Keratinocyte (primary cell): Measurements from ENCODE around the gene ZBTB9. TPM values are rescaled to one million over a fixed set of nuclear protein-coding genes. Genes with fewer than 3 reads are reported as not detected.

ENCODE experiments used
- DNase-seq: peaks from one replicate; pipeline ENCODE4 v3.0.0-alpha.2; 2011; ENCODE audit warnings: low read depth, missing footprints, low spot score
- FAIRE-seq: peaks from 2 replicates; lab custom pipeline; 2011; peaks lifted over from hg19 to GRCh38; lab: Jason Lieb, UNC
- H2AFZ ChIP-seq: 2 replicates; pipeline ENCODE4 v1.6.0; 2012; ENCODE audit warnings: low read length, control low read depth, inconsistent platforms; ENCODE audit not compliant: control insufficient read depth
- H3K27ac ChIP-seq: 2 replicates; pipeline ENCODE4 v1.5.1; 2011; ENCODE audit warnings: low read length; ENCODE audit not compliant: control insufficient read depth, insufficient read depth
- H3K27me3 ChIP-seq: 3 replicates; pipeline ENCODE4 v1.6.0; 2011; ENCODE audit warnings: low read length; ENCODE audit not compliant: control insufficient read depth, insufficient read depth; ENCODE audit errors: extremely low read depth
- H3K36me3 ChIP-seq, 2 experiments: 2 replicates in 1 of 2; 3 replicates in 1 of 2; pipeline ENCODE4 v1.5.1; 2011; ENCODE audit warnings: low read length in 2 of 2, mild to moderate bottlenecking in 1 of 2; ENCODE audit not compliant: control insufficient read depth in 2 of 2, insufficient read depth in 2 of 2; ENCODE audit errors: extremely low read depth in 1 of 2
- H3K4me1 ChIP-seq: 3 replicates; pipeline ENCODE4 v1.5.1; 2011; ENCODE audit warnings: low read length; ENCODE audit not compliant: control insufficient read depth, insufficient read depth; ENCODE audit errors: extremely low read depth
- H3K4me2 ChIP-seq: 3 replicates; pipeline ENCODE4 v1.6.0; 2011; ENCODE audit warnings: low read depth, low read length; ENCODE audit not compliant: control insufficient read depth, insufficient read depth; ENCODE audit errors: extremely low read depth
- H3K4me3 ChIP-seq, 3 experiments: fragments of 200-600 bp in 1 of 3; sonication (generic) in 1 of 3; 2 replicates in 2 of 3; 3 replicates in 1 of 3; pipeline ENCODE4 v1.5.1; 2011 to 2016; ENCODE audit warnings: low read length in 3 of 3, mild to moderate bottlenecking in 3 of 3, control low read depth in 2 of 3, inconsistent platforms in 1 of 3, low read depth in 1 of 3, mixed read lengths in 1 of 3, mixed run types in 1 of 3, moderate library complexity in 1 of 3; ENCODE audit not compliant: control insufficient read depth in 2 of 3, insufficient read depth in 2 of 3; ENCODE audit errors: extremely low read depth in 1 of 3
- H3K79me2 ChIP-seq: 2 replicates; pipeline ENCODE4 v1.6.0; 2012; ENCODE audit warnings: low read length; ENCODE audit not compliant: control insufficient read depth, insufficient read depth
- H3K9ac ChIP-seq: 3 replicates; pipeline ENCODE4 v1.6.0; 2011; ENCODE audit warnings: low read length; ENCODE audit not compliant: control insufficient read depth, insufficient read depth; ENCODE audit errors: extremely low read depth
- H3K9me1 ChIP-seq: 3 replicates; pipeline ENCODE4 v1.6.0; 2011; ENCODE audit warnings: low read length; ENCODE audit not compliant: control insufficient read depth, insufficient read depth; ENCODE audit errors: extremely low read depth
- H3K9me3 ChIP-seq: 2 replicates; pipeline ENCODE4 v1.5.1; 2012; ENCODE audit warnings: low read depth, low read length; ENCODE audit not compliant: control insufficient read depth
- H4K20me1 ChIP-seq: 3 replicates; pipeline ENCODE4 v1.6.0; 2011; ENCODE audit warnings: low read length; ENCODE audit not compliant: control insufficient read depth, insufficient read depth; ENCODE audit errors: extremely low read depth
- CTCF ChIP-seq, 3 experiments: IDR thresholded peaks in 1 of 3; conservative IDR thresholded peaks in 1 of 3; optimal IDR thresholded peaks in 1 of 3; 2 replicates in 2 of 3; 3 replicates in 1 of 3; pipeline versions ENCODE3 to v1.5.1; 2011; ENCODE audit warnings: low read length in 3 of 3, mild to moderate bottlenecking in 3 of 3, moderate library complexity in 2 of 3, control low read depth in 1 of 3, inconsistent platforms in 1 of 3; ENCODE audit not compliant: insufficient read depth in 2 of 3; ENCODE audit errors: extremely low read depth in 1 of 3
- EZH2 ChIP-seq: IDR thresholded peaks from one replicate; pipeline ENCODE4 v1.6.1; 2012; ENCODE audit warnings: inconsistent platforms, mild to moderate bottlenecking, low read length, moderate library complexity
- dilution Hi-C: fragments of 300-500 bp; cut with MboI; formaldehyde crosslinking; loops from one replicate; pipeline ENCODE4 v1.7.0; 2020; ENCODE audit warnings: low sequenced_read_pairs; ENCODE audit not compliant: extremely low pct_ligation_motif_present
- polyA plus RNA-seq, 5 experiments: library from polyadenylated mRNA; depleted of rRNA in 3 of 5; stranded (reverse) in 3 of 5; stranded (forward) in 1 of 5; unstranded in 1 of 5; fragments of >200 nt; gene quantifications; 1 replicate in 1 of 5; 2 replicates in 3 of 5; 3 replicates in 1 of 5; pipeline versions ENCODE4 v1.2.1 to v1.2.3, GENCODE V29; 2011 to 2012; ENCODE audit warnings: missing spikeins in 2 of 5, low read depth in 1 of 5, low replicate concordance in 1 of 5

The ZBTB9 gene
- polyA plus RNA-seq, 1 donor (not counting 4 experiments of a cell fraction or from before 2014, with no cell fraction given) = 7.8 TPM

- Histone ChIP-seq H3K27me3 (no peaks in the 10 kb centered on the region), H3K9me1 (no peaks in the 10 kb centered on the region), H3K4me3 (no peak overlapping the region), H4K20me1 (no peaks in the 10 kb centered on the region), H3K36me3 (peaks cover 1 to 41% of the 10 kb centered on the region in 2 experiments), H2AFZ (no peak overlapping the region), H3K4me2 (no peak overlapping the region), H3K4me1 (peaks cover 12% of the 10 kb centered on the region), H3K9ac (no peak overlapping the region), H3K27ac (no peak overlapping the region), H3K79me2 (no peaks in the 10 kb centered on the region), H3K9me3 (no peaks in the 10 kb centered on the region)
- no peak for DNase-seq
- no peak for FAIRE-seq
- dilution Hi-C loops = no loop called here
- TF ChIP-seq EZH2 = no peak
- peak in 1 of 3 experiments; percentile 19 for TF ChIP-seq CTCF (optimal IDR thresholded peaks at IDR 0.05 in 1 of 3, IDR thresholded peaks at IDR 0.05 in 1 of 3, conservative IDR thresholded peaks at IDR 0.05 in 1 of 3; ENCODE audit: extremely low read depth in 1 of 3, insufficient read depth in 2 of 3, low read length in 3 of 3)
These were observed 47.2 kb upstream of the ZBTB9 start for GRCh38 chr6:33407132-33407718.

- peak overlapping the region; percentile 84 for H2AFZ ChIP-seq
- H3K4me3 ChIP-seq = peak overlapping the region; percentile 67 to 75 (median 72)
- peak; percentile 46 for FAIRE-seq
- no peaks in the 10 kb centered on the region for H3K79me2 ChIP-seq
- dilution Hi-C loops = no loop called here
- no peaks in the 10 kb centered on the region for H4K20me1 ChIP-seq
- H3K27me3 ChIP-seq = no peaks in the 10 kb centered on the region
- H3K9ac ChIP-seq = peak overlapping the region; percentile 73
- peak; percentile 78 for DNase-seq
- H3K9me3 ChIP-seq = no peaks in the 10 kb centered on the region
- no peaks in the 10 kb centered on the region for H3K9me1 ChIP-seq
- H3K4me2 ChIP-seq = peak overlapping the region; percentile 82
- peaks cover 12% of the 10 kb centered on the region for H3K4me1 ChIP-seq
- peaks cover 17 to 48% of the 10 kb centered on the region in 2 experiments for H3K36me3 ChIP-seq
- TF ChIP-seq EZH2 (no peak), CTCF (optimal IDR thresholded peaks at IDR 0.05 in 1 of 3, IDR thresholded peaks at IDR 0.05 in 1 of 3, conservative IDR thresholded peaks at IDR 0.05 in 1 of 3; ENCODE audit: extremely low read depth in 1 of 3, insufficient read depth in 2 of 3, low read length in 3 of 3) (no peak)
- H3K27ac ChIP-seq = peak overlapping the region; percentile 83
These were observed 44.2 kb upstream of the ZBTB9 start for GRCh38 chr6:33410050-33410710.
